ENCODE results near the gene HSPB1.
A peak's percentile ranks its signal among the peaks of the same experiment; 100 is the strongest.
"Not testable (repeated sequence)": the region's sequence is repeated elsewhere in the genome, so short reads cannot be mapped to it uniquely, and the experiment has no call there.

The HSPB1 gene

GRCh38 chr7:76308874-76309273, 6.4 kb downstream of the HSPB1 start:
- DNase-seq (ENCODE audit: low spot score) = not testable (repeated sequence)

GRCh38 chr7:76309341-76310101, 7.0 kb downstream of the HSPB1 start:
- not testable (repeated sequence) for DNase-seq (ENCODE audit: low spot score)

- DNase-seq (ENCODE audit: low spot score) = no peak
Measured at GRCh38 chr7:76310102-76310957, 7.9 kb downstream of the HSPB1 start.

GRCh38 chr7:76311838-76312237, 9.4 kb downstream of the HSPB1 start:
- DNase-seq (ENCODE audit: low spot score) = not testable (repeated sequence)

GRCh38 chr7:76314042-76314721, 11.7 kb downstream of the HSPB1 start:
- peak; percentile 96 for DNase-seq (ENCODE audit: low spot score)

GRCh38 chr7:76314740-76315139, 12.3 kb downstream of the HSPB1 start:
- DNase-seq (ENCODE audit: low spot score) = not testable (repeated sequence)

GRCh38 chr7:76315364-76315763, 12.9 kb downstream of the HSPB1 start:
- DNase-seq (ENCODE audit: low spot score) = no peak

- DNase-seq (ENCODE audit: low spot score) = no peak
Measured at GRCh38 chr7:76316984-76317781, 14.7 kb downstream of the HSPB1 start.

- DNase-seq (ENCODE audit: low spot score) = peak; percentile 95
Measured at GRCh38 chr7:76317782-76318487, 15.5 kb downstream of the HSPB1 start.

- peak; percentile 71 for DNase-seq (ENCODE audit: low spot score)
Measured at GRCh38 chr7:76318488-76319353, 16.2 kb downstream of the HSPB1 start.

GRCh38 chr7:76325092-76325491, 22.6 kb downstream of the HSPB1 start:
- DNase-seq (ENCODE audit: low spot score) = no peak

- no peak for DNase-seq (ENCODE audit: low spot score)
Measured at GRCh38 chr7:76325811-76326210, 23.3 kb downstream of the HSPB1 start.

- no peak for DNase-seq (ENCODE audit: low spot score)
Measured at GRCh38 chr7:76326646-76327233, 24.3 kb downstream of the HSPB1 start.

GRCh38 chr7:76327610-76328009, 25.1 kb downstream of the HSPB1 start:
- no peak for DNase-seq (ENCODE audit: low spot score)

- DNase-seq (ENCODE audit: low spot score) = no peak
Measured at GRCh38 chr7:76328389-76328788, 25.9 kb downstream of the HSPB1 start.

- no peak for DNase-seq (ENCODE audit: low spot score)
Measured at GRCh38 chr7:76329479-76329878, 27.0 kb downstream of the HSPB1 start.

- DNase-seq (ENCODE audit: low spot score) = no peak
Measured at GRCh38 chr7:76330261-76330660, 27.8 kb downstream of the HSPB1 start.

GRCh38 chr7:76330673-76331072, 28.2 kb downstream of the HSPB1 start:
- DNase-seq (ENCODE audit: low spot score) = no peak

- DNase-seq (ENCODE audit: low spot score) = no peak
Measured at GRCh38 chr7:76332078-76332477, 29.6 kb downstream of the HSPB1 start.
